Measurements from ENCODE around the gene BNC1. TPM values are rescaled to one million over a fixed set of nuclear protein-coding genes. Genes with fewer than 3 reads are reported as not detected.

The BNC1 gene
- total RNA-seq, 1 donor from 2014 or later, result 14.4 TPM

DNA sequence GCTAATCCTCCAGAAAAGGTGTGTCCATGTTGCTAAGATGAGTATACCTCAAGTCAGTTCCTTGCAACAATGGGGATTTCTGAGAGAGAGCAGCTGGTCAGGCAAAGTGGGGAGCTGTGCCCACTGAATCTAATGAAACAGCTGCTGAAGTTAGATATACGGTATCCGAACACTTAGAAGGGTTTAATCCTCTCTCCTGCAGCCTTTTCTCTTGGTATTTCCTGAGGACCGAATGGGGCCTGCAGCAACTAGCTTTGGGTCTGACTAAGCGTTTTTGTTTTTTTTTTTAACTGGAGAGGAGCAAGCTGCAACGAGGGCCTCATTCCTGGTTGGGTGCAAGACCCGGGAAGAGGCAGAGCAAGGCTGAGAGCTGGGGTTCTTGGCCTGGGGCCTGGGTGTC is 37.6 kb upstream of the BNC1 start:
- Mint-ChIP-seq H3K27me3 (ENCODE audit: unreplicated experiment) (peaks cover 3% of the 10 kb centered on the region), H3K9me3 (ENCODE audit: unreplicated experiment) (no peaks in the 10 kb centered on the region), H3K4me1 (ENCODE audit: unreplicated experiment) (peaks cover 7% of the 10 kb centered on the region), H3K36me3 (ENCODE audit: low read depth, unreplicated experiment) (no peaks in the 10 kb centered on the region), H3K4me3 (ENCODE audit: unreplicated experiment) (no peak overlapping the region), H3K27ac (ENCODE audit: unreplicated experiment) (no peak overlapping the region)
- DNase-seq (ENCODE audit: low spot score), result no peak
- TF ChIP-seq, protein P1, sequence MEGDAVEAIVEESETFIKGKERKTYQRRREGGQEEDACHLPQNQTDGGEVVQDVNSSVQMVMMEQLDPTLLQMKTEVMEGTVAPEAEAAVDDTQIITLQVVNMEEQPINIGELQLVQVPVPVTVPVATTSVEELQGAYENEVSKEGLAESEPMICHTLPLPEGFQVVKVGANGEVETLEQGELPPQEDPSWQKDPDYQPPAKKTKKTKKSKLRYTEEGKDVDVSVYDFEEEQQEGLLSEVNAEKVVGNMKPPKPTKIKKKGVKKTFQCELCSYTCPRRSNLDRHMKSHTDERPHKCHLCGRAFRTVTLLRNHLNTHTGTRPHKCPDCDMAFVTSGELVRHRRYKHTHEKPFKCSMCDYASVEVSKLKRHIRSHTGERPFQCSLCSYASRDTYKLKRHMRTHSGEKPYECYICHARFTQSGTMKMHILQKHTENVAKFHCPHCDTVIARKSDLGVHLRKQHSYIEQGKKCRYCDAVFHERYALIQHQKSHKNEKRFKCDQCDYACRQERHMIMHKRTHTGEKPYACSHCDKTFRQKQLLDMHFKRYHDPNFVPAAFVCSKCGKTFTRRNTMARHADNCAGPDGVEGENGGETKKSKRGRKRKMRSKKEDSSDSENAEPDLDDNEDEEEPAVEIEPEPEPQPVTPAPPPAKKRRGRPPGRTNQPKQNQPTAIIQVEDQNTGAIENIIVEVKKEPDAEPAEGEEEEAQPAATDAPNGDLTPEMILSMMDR (IDR thresholded peaks at IDR 0.05; ENCODE audit: unreplicated experiment), result no peak

GRCh38 chr15:83320844-83321243 is 36.4 kb upstream of the BNC1 start:
- H3K27me3 Mint-ChIP-seq (ENCODE audit: unreplicated experiment), result no peaks in the 10 kb centered on the region
- TF ChIP-seq, protein P1 (IDR thresholded peaks at IDR 0.05; ENCODE audit: unreplicated experiment), result no peak
- no peak overlapping the region for H3K27ac Mint-ChIP-seq (ENCODE audit: unreplicated experiment)
- no peak for DNase-seq (ENCODE audit: low spot score)
- no peaks in the 10 kb centered on the region for H3K36me3 Mint-ChIP-seq (ENCODE audit: low read depth, unreplicated experiment)
- H3K4me3 Mint-ChIP-seq (ENCODE audit: unreplicated experiment), result peak overlapping the region; percentile 2
- H3K9me3 Mint-ChIP-seq (ENCODE audit: unreplicated experiment), result no peaks in the 10 kb centered on the region
- peaks cover 7% of the 10 kb centered on the region for H3K4me1 Mint-ChIP-seq (ENCODE audit: unreplicated experiment)

DNA sequence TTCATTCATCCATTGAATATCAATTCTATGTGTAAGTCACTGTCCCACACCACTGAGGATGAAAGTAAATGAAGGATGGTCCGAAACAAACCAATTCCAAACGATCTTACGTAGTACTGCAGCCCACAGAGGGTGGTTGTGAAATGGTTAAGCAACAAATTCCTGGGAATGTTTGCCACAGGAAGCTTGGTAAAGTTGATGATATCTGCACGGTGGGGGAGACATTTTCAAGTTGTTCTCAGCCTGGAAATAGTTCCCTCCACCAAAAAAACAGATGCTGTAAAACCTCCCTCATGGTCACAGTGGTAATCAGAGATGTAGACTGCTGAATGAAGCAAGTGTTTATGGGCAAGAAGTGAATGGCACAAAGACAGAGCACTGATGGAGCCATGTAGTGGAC is 35.9 kb upstream of the BNC1 start:
- H3K27me3 Mint-ChIP-seq (ENCODE audit: unreplicated experiment), result no peaks in the 10 kb centered on the region
- H3K27ac Mint-ChIP-seq (ENCODE audit: unreplicated experiment), result no peak overlapping the region
- no peak for DNase-seq (ENCODE audit: low spot score)
- H3K4me3 Mint-ChIP-seq (ENCODE audit: unreplicated experiment), result peak overlapping the region; percentile 2
- H3K9me3 Mint-ChIP-seq (ENCODE audit: unreplicated experiment), result no peaks in the 10 kb centered on the region
- H3K36me3 Mint-ChIP-seq (ENCODE audit: low read depth, unreplicated experiment), result no peaks in the 10 kb centered on the region
- TF ChIP-seq, protein P1 (IDR thresholded peaks at IDR 0.05; ENCODE audit: unreplicated experiment), result no peak
- peaks cover 7% of the 10 kb centered on the region for H3K4me1 Mint-ChIP-seq (ENCODE audit: unreplicated experiment)

DNA sequence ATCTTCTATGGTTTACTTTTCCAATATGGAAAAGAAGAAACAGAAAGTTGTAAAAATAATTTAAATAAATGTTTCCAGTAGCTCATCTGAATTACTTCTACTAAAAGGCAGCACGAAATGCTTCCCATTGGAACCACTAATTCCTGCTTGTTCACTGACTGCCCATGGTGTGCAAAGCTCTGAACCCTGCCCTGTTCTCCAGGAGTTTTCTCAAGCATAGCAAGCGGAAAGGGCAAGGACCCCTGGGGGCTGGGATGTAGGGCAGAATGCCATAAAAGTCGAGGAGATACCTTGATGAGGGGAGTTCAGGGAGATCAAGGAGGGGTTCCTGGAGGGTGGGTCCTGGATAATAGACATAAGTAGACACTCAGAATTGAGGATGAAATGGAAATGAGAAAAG is 35.3 kb upstream of the BNC1 start:
- no peaks in the 10 kb centered on the region for H3K9me3 Mint-ChIP-seq (ENCODE audit: unreplicated experiment)
- H3K4me3 Mint-ChIP-seq (ENCODE audit: unreplicated experiment), result no peak overlapping the region
- no peaks in the 10 kb centered on the region for H3K27me3 Mint-ChIP-seq (ENCODE audit: unreplicated experiment)
- TF ChIP-seq, protein P1 (IDR thresholded peaks at IDR 0.05; ENCODE audit: unreplicated experiment), result no peak
- no peak for DNase-seq (ENCODE audit: low spot score)
- no peaks in the 10 kb centered on the region for H3K36me3 Mint-ChIP-seq (ENCODE audit: low read depth, unreplicated experiment)
- peaks cover 7% of the 10 kb centered on the region for H3K4me1 Mint-ChIP-seq (ENCODE audit: unreplicated experiment)
- no peak overlapping the region for H3K27ac Mint-ChIP-seq (ENCODE audit: unreplicated experiment)

DNA sequence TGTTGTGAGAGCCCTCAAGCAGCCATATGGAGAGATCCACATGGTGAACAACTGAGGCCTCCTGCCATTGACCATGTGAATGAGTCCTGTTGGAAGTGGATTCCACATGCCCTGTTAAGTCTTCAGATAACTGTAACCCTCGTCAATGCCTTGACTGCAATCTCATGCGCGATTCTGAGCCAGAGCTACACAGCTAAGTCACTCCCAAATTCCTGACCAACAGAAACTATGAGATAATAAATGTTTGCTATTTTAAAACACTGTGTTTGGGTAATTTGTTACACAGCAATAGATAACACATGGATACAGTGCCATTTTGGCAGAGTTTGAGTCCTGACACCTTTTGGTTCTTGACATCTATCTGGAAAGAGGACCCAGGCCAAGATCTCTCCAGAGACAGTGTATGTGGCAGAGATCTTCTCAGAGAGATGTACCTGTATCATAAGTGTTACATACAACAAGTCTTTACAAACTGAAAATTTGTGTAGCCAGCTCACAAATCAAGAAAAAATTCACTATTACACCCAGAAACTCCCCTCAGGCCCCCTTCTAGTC is 34.5 kb upstream of the BNC1 start:
- TF ChIP-seq, protein P1 (IDR thresholded peaks at IDR 0.05; ENCODE audit: unreplicated experiment), result no peak
- no peak for DNase-seq (ENCODE audit: low spot score)
- peaks cover 7% of the 10 kb centered on the region for H3K4me1 Mint-ChIP-seq (ENCODE audit: unreplicated experiment)
- no peaks in the 10 kb centered on the region for H3K27me3 Mint-ChIP-seq (ENCODE audit: unreplicated experiment)
- H3K4me3 Mint-ChIP-seq (ENCODE audit: unreplicated experiment), result no peak overlapping the region
- no peaks in the 10 kb centered on the region for H3K36me3 Mint-ChIP-seq (ENCODE audit: low read depth, unreplicated experiment)
- H3K27ac Mint-ChIP-seq (ENCODE audit: unreplicated experiment), result no peak overlapping the region
- H3K9me3 Mint-ChIP-seq (ENCODE audit: unreplicated experiment), result no peaks in the 10 kb centered on the region

Measured in endothelial cell (in vitro differentiated cells).